K562 (cell line): ENCODE measurements around the gene ATP5F1A. TPM values are rescaled to one million over a fixed set of nuclear protein-coding genes. Genes with fewer than 3 reads are reported as not detected.

Experiments
- BRD4 ChIP-seq: fragments of 200-600 bp; sonication (generic); IDR thresholded peaks from 2 replicates; pipeline ENCODE4 v1.6.1; 2017; ENCODE audit warnings: inconsistent platforms
- CCNT2 ChIP-seq: IDR thresholded peaks from 2 replicates; pipeline ENCODE4 v1.6.1; 2011; ENCODE audit warnings: borderline replicate concordance, low read depth, mild to moderate bottlenecking, moderate library complexity, mixed read lengths, low read length; ENCODE audit not compliant: insufficient read length; ENCODE audit errors: extremely low read depth
- ELF1 ChIP-seq: fragments of 200-800 bp; sonication (Bioruptor generic); IDR thresholded peaks from 2 replicates; pipeline ENCODE4 v1.6.1; 2016; ENCODE audit warnings: missing genetic modification characterization, missing compliant biosample characterization
- ETS1 ChIP-seq: conservative IDR thresholded peaks from 2 replicates; pipeline ENCODE4 v1.6.1; 2011; ENCODE audit warnings: low read depth, mild to moderate bottlenecking, low read length; ENCODE audit not compliant: control insufficient read depth
- EWSR1 ChIP-seq: fragments of 450-650 bp; IDR thresholded peaks from 2 replicates; pipeline ENCODE4 v1.6.1; 2018; ENCODE audit warnings: borderline replicate concordance, mild to moderate bottlenecking, low read depth, moderate library complexity; ENCODE audit not compliant: partially characterized antibody
- GTF2E2 ChIP-seq: fragments of 200-800 bp; sonication (Bioruptor generic); IDR thresholded peaks from 2 replicates; pipeline ENCODE4 v1.6.1; 2016; ENCODE audit warnings: missing genetic modification characterization, missing compliant biosample characterization
- GTF2F1 ChIP-seq: IDR thresholded peaks from 2 replicates; pipeline ENCODE4 v1.6.1; 2011; ENCODE audit warnings: low read depth, low read length, improper control_type of control experiment
- HES1 ChIP-seq: fragments of 450-650 bp; IDR thresholded peaks from 2 replicates; pipeline ENCODE4 v1.6.1; 2016; ENCODE audit warnings: low read depth, mild to moderate bottlenecking, moderate library complexity
- KDM5B ChIP-seq: fragments of 200-600 bp; sonication (generic); IDR thresholded peaks from 2 replicates; pipeline ENCODE4 v1.6.1; 2012; ENCODE audit warnings: low read depth, mild to moderate bottlenecking, moderate library complexity, low read length, control low read depth, inconsistent platforms; ENCODE audit not compliant: insufficient replicate concordance
- MBD2 ChIP-seq: sonication (generic); IDR thresholded peaks from 2 replicates; pipeline ENCODE4 v1.6.1; 2016; ENCODE audit warnings: low read depth, borderline replicate concordance
- NRF1 ChIP-seq, 2 experiments: fragments of 450-650 bp; IDR thresholded peaks in 1 of 2; conservative IDR thresholded peaks in 1 of 2; 2 replicates each; pipeline ENCODE4 v1.6.1; 2014; ENCODE audit warnings: mild to moderate bottlenecking in 2 of 2
- POLR2B ChIP-seq: fragments of 450-650 bp; IDR thresholded peaks from 2 replicates; pipeline ENCODE4 v1.6.1; 2018; ENCODE audit warnings: low read depth; ENCODE audit not compliant: partially characterized antibody
- RBM14 ChIP-seq: fragments of 200-400 bp; formaldehyde crosslinking; IDR thresholded peaks from 2 replicates; pipeline ENCODE4 v1.6.1; 2018; ENCODE audit warnings: low read depth, mild to moderate bottlenecking, low read length, moderate library complexity, borderline replicate concordance; ENCODE audit not compliant: insufficient read depth
- TFAP4 ChIP-seq: sonication (generic); formaldehyde crosslinking; IDR thresholded peaks from 2 replicates; pipeline ENCODE4 v1.8.0; 2022; ENCODE audit warnings: missing genetic modification reagents, mild to moderate bottlenecking, moderate library complexity, borderline replicate concordance
- VEZF1 ChIP-seq: fragments of 200-800 bp; sonication (Bioruptor generic); IDR thresholded peaks from 2 replicates; pipeline ENCODE4 v1.6.1; 2017; ENCODE audit warnings: missing genetic modification characterization, missing compliant biosample characterization
- ZBTB11 ChIP-seq, 3 experiments: fragments of 200-800 bp in 1 of 3; fragments of 250-450 bp in 1 of 3; fragments of 450-650 bp in 1 of 3; sonication (Bioruptor Pico) in 1 of 3; sonication (Bioruptor generic) in 1 of 3; formaldehyde crosslinking in 1 of 3; IDR thresholded peaks; 2 replicates each; pipeline versions ENCODE4 v1.6.1 to v1.8.0; 2016 to 2022; ENCODE audit warnings: mild to moderate bottlenecking in 2 of 3, missing genetic modification characterization in 2 of 3, missing compliant biosample characterization in 1 of 3, moderate library complexity in 1 of 3
- ZC3H11A ChIP-seq: IDR thresholded peaks from 2 replicates; pipeline ENCODE4 v1.6.1; 2012; ENCODE audit warnings: low read depth, low read length, improper control_type of control experiment
- polyA plus RNA-seq, 8 experiments: library from polyadenylated mRNA; depleted of rRNA in 4 of 8; stranded (reverse) in 5 of 8; unstranded in 3 of 8; fragments of >200 nt; fragmentation: Nextera tagmentation in 2 of 8; fragmentation: Illumina TruSeq in 1 of 8; extraction: Ambion mirVana in 2 of 8; extraction: Trizol in 1 of 8; gene quantifications; 2 replicates each; pipeline versions ENCODE4 v1.2.1 to v1.2.3, GENCODE V29; 2011 to 2014; ENCODE audit warnings: inconsistent platforms in 1 of 8, missing spikeins in 1 of 8
- total RNA-seq, 7 experiments: library from RNA; depleted of rRNA in 6 of 7; stranded (reverse); fragments of >200 nt in 6 of 7; fragmentation: Illumina TruSeq in 2 of 7; extraction: Trizol in 2 of 7; gene quantifications; 2 replicates each; pipeline versions ENCODE4 v1.2.1 to v1.2.3, GENCODE V29; 2011 to 2021; ENCODE audit warnings: low replicate concordance in 1 of 7

Gene ATP5F1A
- total and polyA plus RNA-seq, 9 of the 15 experiments (the other 6 are each of a cell fraction or from before 2014, with no cell fraction given), result 377 to 762 (median 490) TPM

GRCh38 chr18:46104128-46104911, 6.2 kb upstream of the ATP5F1A start, which contains the start of gene HAUS1 (continued):
- peak; percentile 50 for TF ChIP-seq ETS1
- no peak for TF ChIP-seq ZC3H11A
- TF ChIP-seq GTF2F1, result 0 out of 2 replicates have a peak, but pooled peaks have one; percentile 15
- TF ChIP-seq TFAP4 (CRISPR knock-in tag), result 0 out of 2 replicates have a peak, but pooled peaks have one; percentile 12
- peak; percentile 72 to 74 for TF ChIP-seq NRF1 (conservative IDR thresholded peaks at IDR 0.05 in 1 of 2, IDR thresholded peaks at IDR 0.05 in 1 of 2)
- peak; percentile 58; the same call in 1 of the 2 replicates for TF ChIP-seq MBD2
- peak; percentile 70 for TF ChIP-seq POLR2B
- 0 out of 2 replicates have a peak, but pooled peaks have one; percentile 41 for TF ChIP-seq ELF1
- no peak for TF ChIP-seq RBM14
- no peak for TF ChIP-seq BRD4
- TF ChIP-seq ZBTB11 (CRISPR knock-in tag; IDR thresholded peaks at IDR 0.05), result peak in 1 of 3 experiments; percentile 67; a peak in 2 of 6 replicates
- peak; percentile 73 for TF ChIP-seq KDM5B
- TF ChIP-seq HES1, result no peak
- TF ChIP-seq GTF2E2 (tag), result no peak
- TF ChIP-seq CCNT2, result peak; percentile 30
- no peak for TF ChIP-seq EWSR1
- peak; percentile 37; the same call in 1 of the 2 replicates for TF ChIP-seq VEZF1 (CRISPR knock-in tag)
